Stimulated activated CD4-positive, alpha-beta T cell treated with anti-CD3 and anti-CD28 coated beads, Interleukin-4, amount 100 ng/mL, for 1 hour (primary cell): ENCODE data around the gene FBL.

Source experiments
- DNase-seq: peaks from one replicate; pipeline ENCODE4 v3.0.0-alpha.2; 2020

The FBL gene

DNA sequence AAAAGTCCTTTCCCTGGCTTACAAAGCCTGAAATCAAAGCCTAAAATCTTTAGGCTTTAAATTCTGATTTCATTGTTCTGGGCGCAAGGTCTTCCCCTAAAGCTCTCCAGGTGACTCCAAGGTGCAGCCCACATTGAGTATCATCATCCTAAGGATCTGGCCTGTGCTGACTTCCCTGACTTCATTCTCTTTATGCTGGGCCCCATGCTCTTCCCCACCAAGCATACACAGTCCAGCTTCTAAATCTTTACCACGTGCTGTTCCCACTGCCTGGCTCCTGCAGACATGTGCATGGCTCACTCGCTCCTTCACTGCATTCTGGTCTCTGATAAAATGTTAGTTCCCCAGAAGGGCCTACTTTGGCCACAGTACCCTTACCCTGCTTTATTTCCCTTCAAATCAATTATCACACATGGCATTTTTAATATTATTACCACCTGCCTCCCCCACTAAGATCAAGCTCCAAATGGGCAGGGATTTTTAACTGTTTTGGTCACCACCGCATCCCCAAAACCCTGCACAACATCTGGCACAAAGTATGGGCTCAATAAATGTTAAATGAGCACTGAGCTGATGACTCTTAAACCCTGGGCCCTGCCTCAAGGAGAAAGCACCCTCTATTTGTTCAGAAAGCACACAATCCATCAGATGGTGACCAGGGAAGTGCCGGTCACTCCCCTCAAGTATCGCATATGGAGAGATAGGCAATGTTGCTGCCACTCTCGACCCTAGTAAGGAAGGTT is 3.3 kb downstream of the FBL start:
- no peak for DNase-seq

DNA sequence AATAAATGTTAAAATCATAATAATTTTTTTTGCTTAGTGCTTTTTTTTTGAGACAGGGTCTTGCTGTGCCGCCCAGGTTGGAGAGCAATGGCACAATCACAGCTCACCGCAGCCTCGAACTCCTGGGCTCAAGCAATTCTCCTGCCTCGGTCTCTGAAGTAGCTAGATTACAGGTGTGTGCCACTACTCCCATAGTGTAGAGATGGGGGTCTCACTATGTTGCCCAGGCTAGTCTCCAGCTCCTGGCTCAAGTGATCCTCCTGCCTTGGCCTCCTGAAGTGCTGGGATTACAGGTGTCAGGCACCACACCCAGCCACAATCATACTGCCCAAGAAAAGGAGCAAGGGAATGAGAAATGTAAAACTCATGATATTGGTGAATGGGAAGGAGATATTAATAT is 5.1 kb downstream of the FBL start:
- DNase-seq, result no peak

GRCh38 chr19:39840492-39840891 is 5.7 kb downstream of the FBL start:
- no peak for DNase-seq

DNA sequence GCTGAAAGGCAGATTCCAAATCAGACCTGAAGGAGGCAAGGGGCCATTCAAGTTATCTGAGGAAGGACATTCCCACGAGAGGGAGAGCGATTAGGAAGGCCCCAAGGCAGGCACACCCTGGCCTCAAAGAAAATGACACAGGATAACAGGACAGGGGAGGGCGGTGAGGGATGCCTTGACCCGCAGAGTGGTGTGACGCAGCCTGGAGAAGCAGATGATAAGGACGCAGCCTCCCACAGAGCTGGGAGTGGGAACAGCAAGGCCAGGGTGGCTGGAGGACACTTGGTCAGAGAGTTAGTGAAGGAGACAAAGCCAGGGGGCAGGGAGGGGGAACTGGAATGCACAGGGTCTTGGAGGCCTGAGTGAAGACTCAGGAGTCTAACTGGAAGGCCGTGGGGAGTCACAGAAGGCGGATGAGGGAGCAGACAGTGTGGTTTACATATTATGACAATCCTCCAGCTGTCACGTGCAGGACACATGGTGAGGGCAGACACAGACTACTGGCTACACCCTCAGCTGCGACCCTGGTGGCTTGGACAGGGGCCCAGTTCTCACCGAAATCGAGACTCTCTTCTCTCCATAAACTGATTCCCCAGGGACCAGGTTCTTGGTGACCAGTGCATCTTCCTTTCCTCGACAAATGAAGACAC is 6.4 kb downstream of the FBL start:
- no peak for DNase-seq

GRCh38 chr19:39838569-39838968 is 7.6 kb downstream of the FBL start:
- no peak for DNase-seq

- no peak for DNase-seq
Observed at GRCh38 chr19:39837978-39838377, 8.2 kb downstream of the FBL start.

GRCh38 chr19:39834287-39834841 is 11.8 kb downstream of the FBL start:
- DNase-seq, result no peak

DNA sequence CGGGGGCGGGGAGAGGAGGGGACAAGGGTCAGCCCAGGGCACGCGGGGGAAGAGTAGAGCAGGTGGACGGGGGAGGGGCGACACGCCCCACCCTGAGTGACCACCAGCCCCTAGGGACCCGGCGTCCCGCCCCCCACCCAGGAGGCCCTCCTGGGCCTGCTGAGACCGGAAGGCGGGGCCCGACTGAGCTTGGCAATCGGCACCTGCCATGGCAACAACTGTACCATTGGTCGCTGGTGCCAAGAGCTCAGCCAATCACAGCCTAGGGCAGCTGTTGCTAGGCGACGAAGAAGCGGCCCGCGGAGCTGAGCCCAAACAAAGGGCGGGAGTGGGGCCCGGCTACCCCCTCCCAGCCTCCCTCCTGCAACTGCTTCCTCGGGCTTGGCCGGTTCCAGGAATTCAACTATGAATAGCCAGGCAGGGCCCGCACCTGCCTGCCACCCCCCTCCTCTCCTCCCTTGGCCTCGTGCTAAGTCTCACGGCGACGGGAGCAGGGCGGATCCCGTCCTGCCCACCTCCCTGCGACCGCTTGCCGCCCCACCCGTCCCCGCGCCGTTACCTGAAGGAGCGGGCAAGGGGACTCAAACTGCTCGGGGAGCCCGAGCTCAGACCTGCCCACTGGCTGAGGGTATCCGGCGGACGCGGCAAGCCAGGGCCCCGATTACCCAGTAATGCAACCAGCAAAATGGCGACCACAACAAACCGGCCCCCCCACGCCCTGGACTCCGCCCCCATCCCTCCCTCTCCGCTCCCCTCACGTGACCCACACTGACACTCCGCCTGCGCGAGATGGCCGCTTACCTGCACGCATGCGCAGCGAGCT is 12.5 kb downstream of the FBL start, which contains the start of gene DYRK1B:
Gene DYRK1B (minus strand): TSS at position 699 of the 823 bp plus-strand sequence. CDS start 2,295 bp downstream, outside the sequence.
- peak; percentile 95 for DNase-seq

DNA sequence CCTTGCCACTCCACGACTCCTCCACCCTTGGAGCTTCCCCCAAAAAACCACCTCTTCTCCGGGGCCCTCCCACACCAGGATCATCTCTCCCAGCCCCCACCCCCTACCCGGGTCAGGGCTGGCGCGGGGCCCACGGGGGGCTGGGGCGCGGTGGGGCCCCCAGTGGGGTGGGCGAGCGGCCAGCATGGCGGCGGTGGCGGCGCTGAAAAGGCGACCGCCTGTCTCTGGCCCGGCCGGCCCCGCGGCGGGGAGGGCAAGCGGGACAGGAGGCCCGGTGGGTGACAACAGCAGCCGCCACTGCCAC is 13.1 kb downstream of the FBL start:
- no peak for DNase-seq

GRCh38 chr19:39832341-39833083 is 13.7 kb downstream of the FBL start:
- DNase-seq, result no peak

DNA sequence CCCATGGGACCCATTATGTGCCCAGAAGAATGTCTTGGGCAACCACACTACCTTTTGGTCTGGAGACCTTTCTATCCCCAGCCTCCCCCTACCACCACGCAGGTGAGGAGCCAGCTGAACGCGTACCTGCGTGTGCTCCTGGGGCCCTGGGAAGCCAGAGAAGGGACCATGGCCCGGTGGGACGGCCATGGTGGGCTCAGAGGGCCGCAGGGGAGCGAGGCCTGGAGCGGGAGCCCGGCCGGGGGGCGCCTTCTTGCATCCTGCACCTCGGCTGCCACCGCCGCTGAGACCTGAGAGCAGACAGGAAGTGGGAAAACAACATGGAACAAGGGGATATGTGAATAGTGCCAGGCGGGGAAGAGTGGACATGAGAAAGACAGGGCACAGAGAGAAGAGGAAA is 14.5 kb downstream of the FBL start:
- DNase-seq, result no peak

DNA sequence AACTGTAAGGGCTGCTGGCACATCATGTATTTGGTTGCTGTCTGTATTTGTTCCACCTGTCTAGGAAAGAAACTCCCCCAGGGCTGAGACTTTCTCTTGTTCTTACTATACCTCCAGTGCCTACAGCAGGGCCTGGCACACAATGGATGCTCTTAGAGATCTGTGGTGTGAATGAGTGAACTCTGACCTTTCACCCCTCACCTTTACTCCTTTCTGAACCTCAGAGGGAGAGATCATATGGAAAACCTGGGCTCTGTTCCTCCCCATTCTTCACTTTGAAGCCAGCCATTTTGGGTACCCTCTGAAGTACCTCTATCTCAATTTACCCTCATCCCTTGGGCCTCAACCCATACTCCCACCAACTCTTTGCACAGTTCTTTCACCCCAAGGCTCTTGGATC is 15.3 kb downstream of the FBL start:
- no peak for DNase-seq

DNA sequence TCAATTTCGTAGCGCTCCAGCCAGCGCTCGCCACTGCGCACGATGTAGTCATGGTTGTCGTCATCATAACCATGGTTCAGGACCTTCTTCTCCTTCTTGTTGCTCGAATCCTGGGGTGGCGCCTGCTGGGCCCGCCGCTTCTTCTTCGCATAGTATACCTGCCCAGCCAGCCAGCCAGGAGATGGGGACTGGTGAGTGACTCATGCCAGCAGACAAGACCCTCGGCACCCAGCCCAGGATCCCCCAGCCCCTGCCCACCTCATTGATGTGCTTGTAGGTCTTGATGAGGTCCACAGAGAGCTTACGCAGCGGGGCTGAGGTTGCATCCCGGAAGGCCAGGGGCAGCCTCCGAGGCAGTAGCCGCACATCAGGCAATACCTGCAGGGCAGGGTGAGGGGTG is 15.8 kb downstream of the FBL start:
- no peak for DNase-seq

DNA sequence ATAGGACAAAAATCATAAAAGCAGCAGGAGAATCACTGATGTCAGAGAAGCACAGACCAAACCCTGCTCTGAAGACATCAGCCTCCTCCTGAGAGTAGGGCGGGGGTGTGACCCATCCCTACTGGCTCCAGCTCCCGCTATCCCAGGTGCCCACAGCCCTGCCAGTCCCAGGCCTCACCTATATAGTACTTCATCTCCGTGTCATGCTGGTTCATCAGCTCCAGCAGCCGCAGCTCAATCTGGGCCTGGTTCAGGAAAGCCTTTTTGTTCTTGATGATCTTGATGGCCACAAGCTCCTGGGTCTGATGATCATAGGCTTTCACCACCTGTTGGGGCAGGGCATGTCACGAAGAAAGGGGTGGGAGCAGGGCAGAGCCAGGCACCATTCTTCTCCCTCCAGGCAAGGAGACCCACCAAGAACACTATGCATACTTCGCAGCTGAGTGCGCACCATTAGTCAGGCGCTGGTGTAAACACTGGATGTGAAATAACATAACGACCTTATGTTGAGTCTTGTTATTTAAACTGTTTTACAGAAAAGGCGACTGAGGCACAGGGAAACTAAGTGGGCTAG is 16.4 kb downstream of the FBL start:
- no peak for DNase-seq

DNA sequence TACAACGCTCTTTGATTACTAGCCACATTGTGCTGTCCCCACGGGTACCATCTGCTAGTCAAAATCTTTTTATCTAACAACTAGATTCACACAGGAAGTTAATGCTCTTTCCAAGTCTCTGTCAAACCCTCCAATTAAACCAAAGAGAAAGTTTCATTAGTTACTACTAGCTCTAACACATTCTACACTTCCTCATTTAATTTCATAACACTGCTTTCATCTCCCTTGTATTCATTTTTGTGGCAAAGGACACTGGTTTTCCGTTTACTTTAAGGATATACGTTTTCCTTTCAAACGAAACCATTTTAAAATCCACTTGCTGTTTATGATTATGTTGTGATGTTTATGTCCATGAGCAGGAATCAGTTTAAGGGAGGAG is 17.5 kb downstream of the FBL start:
- no peak for DNase-seq

DNA sequence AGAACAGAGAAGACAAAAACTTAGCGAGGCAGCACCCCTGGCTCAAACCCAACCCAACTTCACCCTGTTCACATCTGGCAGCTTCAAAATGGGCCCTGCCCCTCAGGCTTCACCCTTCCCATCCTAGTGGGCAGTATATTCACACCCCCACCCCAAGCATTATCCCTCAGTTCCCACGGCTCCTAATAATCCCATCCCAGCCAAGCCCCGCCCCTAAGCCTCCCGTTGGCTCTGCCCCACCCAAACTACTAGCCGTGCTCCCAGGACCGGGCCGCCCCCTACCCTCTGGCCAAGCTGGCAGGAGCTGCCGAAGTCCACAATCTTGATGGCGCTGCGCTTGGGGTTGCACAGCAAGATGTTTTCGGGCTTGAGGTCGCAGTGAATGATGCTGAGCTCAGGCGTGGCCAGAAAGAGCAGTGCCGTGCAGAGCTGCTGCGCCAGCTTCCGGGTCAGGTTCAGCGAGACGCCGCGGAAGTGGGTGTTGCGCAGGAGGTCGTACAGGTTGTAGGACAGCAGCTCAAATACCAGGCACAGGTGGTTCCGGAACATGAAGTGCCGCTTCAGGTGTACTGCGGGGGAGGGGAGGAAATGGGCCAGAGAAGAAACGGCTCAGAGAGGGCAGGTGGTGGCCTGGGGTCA is 18.0 kb downstream of the FBL start:
- DNase-seq, result no peak

DNA sequence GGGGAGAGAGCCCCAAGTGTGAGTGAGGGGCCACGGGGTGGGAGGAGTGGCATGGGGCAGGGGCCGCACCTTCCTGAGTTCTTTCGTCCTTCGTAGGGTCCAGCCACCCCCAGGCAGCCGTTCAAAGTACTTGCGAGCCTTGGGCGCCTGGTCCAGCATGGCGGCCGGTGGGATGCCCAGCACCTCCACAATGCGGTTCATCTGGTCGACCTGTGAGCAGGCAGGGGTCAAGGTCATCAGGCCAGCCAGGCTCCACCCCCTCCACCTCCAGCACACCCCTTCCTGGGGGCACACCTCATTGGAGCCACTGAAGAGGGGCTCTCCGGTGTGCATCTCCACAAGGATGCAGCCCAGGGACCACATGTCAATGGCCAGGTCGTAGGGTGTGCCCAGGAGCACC is 19.0 kb downstream of the FBL start:
- no peak for DNase-seq

- DNase-seq, result no peak
Observed at GRCh38 chr19:39826311-39826945, 19.8 kb downstream of the FBL start.

GRCh38 chr19:39825531-39826076 is 20.6 kb downstream of the FBL start:
- no peak for DNase-seq

GRCh38 chr19:39825093-39825463 is 21.1 kb downstream of the FBL start:
- DNase-seq, result no peak
